Stimulated activated CD8-positive, alpha-beta memory T cell treated with anti-CD3 and anti-CD28 coated beads, Interleukin-12 subunit alpha, Interleukin-12 subunit beta, amount 100 ng/mL, for 24 hours (primary cell): Measurements from ENCODE around the gene C14orf180.

ENCODE experiments used
- DNase-seq: peaks from one replicate; pipeline ENCODE4 v3.0.0-alpha.2; 2020; ENCODE audit errors: extremely low read depth

C14orf180 gene

GRCh38 chr14:104561632-104562495 lies 17.7 kb upstream of the C14orf180 start:
- DNase-seq = no peak

GRCh38 chr14:104562606-104563005 lies 17.0 kb upstream of the C14orf180 start:
- no peak for DNase-seq

GRCh38 chr14:104563191-104563741 lies 16.3 kb upstream of the C14orf180 start:
- DNase-seq = no peak

GRCh38 chr14:104563742-104564615 lies 15.6 kb upstream of the C14orf180 start:
- peak; percentile 17 for DNase-seq

- no peak for DNase-seq
Measured at GRCh38 chr14:104564744-104565679, 14.6 kb upstream of the C14orf180 start.

- no peak for DNase-seq
Measured at GRCh38 chr14:104567141-104567956, 12.2 kb upstream of the C14orf180 start.

- DNase-seq = no peak
Measured at GRCh38 chr14:104567957-104568225, 11.7 kb upstream of the C14orf180 start.

- DNase-seq = no peak
Measured at GRCh38 chr14:104568620-104569019, 10.9 kb upstream of the C14orf180 start.

- no peak for DNase-seq
Measured at GRCh38 chr14:104569435-104569834, 10.1 kb upstream of the C14orf180 start.

- no peak for DNase-seq
Measured at GRCh38 chr14:104571246-104571645, 8.3 kb upstream of the C14orf180 start.

GRCh38 chr14:104572024-104572626 lies 7.4 kb upstream of the C14orf180 start:
- DNase-seq = no peak

GRCh38 chr14:104572668-104573067 lies 6.9 kb upstream of the C14orf180 start:
- DNase-seq = no peak

GRCh38 chr14:104573930-104574329 lies 5.6 kb upstream of the C14orf180 start:
- no peak for DNase-seq

- DNase-seq = no peak
Measured at GRCh38 chr14:104574536-104574935, 5.0 kb upstream of the C14orf180 start.

- DNase-seq = no peak
Measured at GRCh38 chr14:104574978-104575583, 4.5 kb upstream of the C14orf180 start.

GRCh38 chr14:104576232-104576969 lies 3.2 kb upstream of the C14orf180 start:
- DNase-seq = no peak

GRCh38 chr14:104576970-104577332 lies 2.6 kb upstream of the C14orf180 start:
- no peak for DNase-seq

- DNase-seq = no peak
Measured at GRCh38 chr14:104577426-104577825, 2.1 kb upstream of the C14orf180 start.

GRCh38 chr14:104577847-104578301 lies 1.7 kb upstream of the C14orf180 start:
- no peak for DNase-seq
